GM10266 (cell line): ENCODE data around the gene PBX3.

Source experiments
- DNase-seq: peaks from one replicate; pipeline ENCODE4 v3.0.0; 2012; ENCODE audit errors: extremely low spot score
- CTCF ChIP-seq: IDR thresholded peaks from 2 replicates; pipeline ENCODE4 v1.5.1; 2012; ENCODE audit warnings: mild to moderate bottlenecking, low read depth; ENCODE audit not compliant: control insufficient read depth, insufficient read depth; ENCODE audit errors: missing control alignments

PBX3 gene

GRCh38 chr9:125887172-125887571 lies 140.0 kb downstream of the PBX3 start:
- no peak for DNase-seq
- TF ChIP-seq CTCF = no peak

- TF ChIP-seq CTCF = no peak
- DNase-seq = no peak
Measured at GRCh38 chr9:125888211-125888610, 141.0 kb downstream of the PBX3 start.

GRCh38 chr9:125889112-125889475 lies 141.9 kb downstream of the PBX3 start:
- TF ChIP-seq CTCF = no peak

GRCh38 chr9:125889476-125890419 lies 142.6 kb downstream of the PBX3 start:
- no peak for TF ChIP-seq CTCF
- DNase-seq = peak; percentile 74

More at GRCh38 chr9:125889112-125889475, 141.9 kb downstream of the PBX3 start:
- DNase-seq = peak; percentile 9

GRCh38 chr9:125890826-125891225 lies 143.7 kb downstream of the PBX3 start:
- TF ChIP-seq CTCF = no peak
- no peak for DNase-seq

- no peak for TF ChIP-seq CTCF
- DNase-seq = no peak
Measured at GRCh38 chr9:125893277-125893676, 146.1 kb downstream of the PBX3 start.

GRCh38 chr9:125894566-125894965 lies 147.4 kb downstream of the PBX3 start:
- DNase-seq = no peak
- no peak for TF ChIP-seq CTCF
